ENCODE results near the gene FAM13A. TPM values are rescaled to one million over a fixed set of nuclear protein-coding genes. Genes with fewer than 3 reads are reported as not detected.

Gene FAM13A
- total and polyA plus RNA-seq, 10 of the 15 experiments (the other 5 are each of a cell fraction or from before 2014, with no cell fraction given), result 0.05 to 1.8 (median 0.27) TPM; not detected in 1

DNA sequence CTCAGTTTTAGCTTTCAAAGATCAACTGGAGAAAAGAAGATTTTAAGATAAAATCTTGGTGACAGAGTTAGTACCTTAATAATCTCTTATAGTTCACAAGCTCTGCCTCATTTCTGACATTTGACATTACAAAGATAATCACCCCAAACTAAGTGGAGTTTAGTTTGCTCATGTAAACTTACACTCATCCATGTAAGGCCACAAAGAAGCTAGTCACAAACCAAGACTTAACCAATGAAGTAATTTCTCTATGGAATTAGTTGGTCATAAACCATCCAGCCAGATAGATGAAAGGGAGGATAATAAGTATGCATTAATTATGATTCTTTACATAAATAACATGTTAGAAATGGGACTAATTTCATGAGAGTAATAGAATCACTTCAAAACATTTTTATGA is 159.2 kb downstream of the FAM13A start:
- SMC1A ChIA-PET (ENCODE audit: uncharacterized antibody, unreplicated experiment), result interaction anchor here (0.8 to 1.7 kb wide), 2 partner anchors 10 to 38 kb away, joined by 3 to 5 read pairs; no protein-coding TSS in a partner anchor
- Histone ChIP-seq H2AFZ (ENCODE audit: control insufficient read depth, low read depth, low read length) (no peak overlapping the region), H3K9me3 (replicated peaks; ENCODE audit: control insufficient read depth, insufficient read depth, low read length) (no peaks in the 10 kb centered on the region; the same call in 2 of the 3 replicates), H3K9ac (ENCODE audit: control insufficient read depth, insufficient read depth, low read length) (no peak overlapping the region), H3K4me3 (no peak overlapping the region), H3K4me1 (ENCODE audit: control insufficient read depth, insufficient read depth, low read length) (no peaks in the 10 kb centered on the region), H4K20me1 (ENCODE audit: control insufficient read depth, insufficient read depth) (no peaks in the 10 kb centered on the region), H3K27ac (ENCODE audit: control insufficient read depth, insufficient read depth) (no peak overlapping the region), H3K79me2 (ENCODE audit: control insufficient read depth, insufficient read depth, low read length) (no peaks in the 10 kb centered on the region), H3K27me3 (replicated peaks in 1 of 2; ENCODE audit: control insufficient read depth in 2 of 2, insufficient read depth in 2 of 2, low read length in 1 of 2) (no peaks in the 10 kb centered on the region), H3K4me2 (ENCODE audit: control insufficient read depth, insufficient read depth) (no peak overlapping the region), H3K36me3 (ENCODE audit: control insufficient read depth in 2 of 2, insufficient read depth in 2 of 2, low read length in 1 of 2) (no peaks in the 10 kb centered on the region)
- no TSS peak for BruUV-seq (replicated peaks)
- TF ChIP-seq, protein P1, sequence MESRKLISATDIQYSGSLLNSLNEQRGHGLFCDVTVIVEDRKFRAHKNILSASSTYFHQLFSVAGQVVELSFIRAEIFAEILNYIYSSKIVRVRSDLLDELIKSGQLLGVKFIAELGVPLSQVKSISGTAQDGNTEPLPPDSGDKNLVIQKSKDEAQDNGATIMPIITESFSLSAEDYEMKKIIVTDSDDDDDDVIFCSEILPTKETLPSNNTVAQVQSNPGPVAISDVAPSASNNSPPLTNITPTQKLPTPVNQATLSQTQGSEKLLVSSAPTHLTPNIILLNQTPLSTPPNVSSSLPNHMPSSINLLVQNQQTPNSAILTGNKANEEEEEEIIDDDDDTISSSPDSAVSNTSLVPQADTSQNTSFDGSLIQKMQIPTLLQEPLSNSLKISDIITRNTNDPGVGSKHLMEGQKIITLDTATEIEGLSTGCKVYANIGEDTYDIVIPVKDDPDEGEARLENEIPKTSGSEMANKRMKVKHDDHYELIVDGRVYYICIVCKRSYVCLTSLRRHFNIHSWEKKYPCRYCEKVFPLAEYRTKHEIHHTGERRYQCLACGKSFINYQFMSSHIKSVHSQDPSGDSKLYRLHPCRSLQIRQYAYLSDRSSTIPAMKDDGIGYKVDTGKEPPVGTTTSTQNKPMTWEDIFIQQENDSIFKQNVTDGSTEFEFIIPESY (IDR thresholded peaks at IDR 0.05), result no peak
- TF ChIP-seq, protein P2, sequence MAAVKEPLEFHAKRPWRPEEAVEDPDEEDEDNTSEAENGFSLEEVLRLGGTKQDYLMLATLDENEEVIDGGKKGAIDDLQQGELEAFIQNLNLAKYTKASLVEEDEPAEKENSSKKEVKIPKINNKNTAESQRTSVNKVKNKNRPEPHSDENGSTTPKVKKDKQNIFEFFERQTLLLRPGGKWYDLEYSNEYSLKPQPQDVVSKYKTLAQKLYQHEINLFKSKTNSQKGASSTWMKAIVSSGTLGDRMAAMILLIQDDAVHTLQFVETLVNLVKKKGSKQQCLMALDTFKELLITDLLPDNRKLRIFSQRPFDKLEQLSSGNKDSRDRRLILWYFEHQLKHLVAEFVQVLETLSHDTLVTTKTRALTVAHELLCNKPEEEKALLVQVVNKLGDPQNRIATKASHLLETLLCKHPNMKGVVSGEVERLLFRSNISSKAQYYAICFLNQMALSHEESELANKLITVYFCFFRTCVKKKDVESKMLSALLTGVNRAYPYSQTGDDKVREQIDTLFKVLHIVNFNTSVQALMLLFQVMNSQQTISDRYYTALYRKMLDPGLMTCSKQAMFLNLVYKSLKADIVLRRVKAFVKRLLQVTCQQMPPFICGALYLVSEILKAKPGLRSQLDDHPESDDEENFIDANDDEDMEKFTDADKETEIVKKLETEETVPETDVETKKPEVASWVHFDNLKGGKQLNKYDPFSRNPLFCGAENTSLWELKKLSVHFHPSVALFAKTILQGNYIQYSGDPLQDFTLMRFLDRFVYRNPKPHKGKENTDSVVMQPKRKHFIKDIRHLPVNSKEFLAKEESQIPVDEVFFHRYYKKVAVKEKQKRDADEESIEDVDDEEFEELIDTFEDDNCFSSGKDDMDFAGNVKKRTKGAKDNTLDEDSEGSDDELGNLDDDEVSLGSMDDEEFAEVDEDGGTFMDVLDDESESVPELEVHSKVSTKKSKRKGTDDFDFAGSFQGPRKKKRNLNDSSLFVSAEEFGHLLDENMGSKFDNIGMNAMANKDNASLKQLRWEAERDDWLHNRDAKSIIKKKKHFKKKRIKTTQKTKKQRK (IDR thresholded peaks at IDR 0.05; ENCODE audit: low read depth, low read length), result no peak
- no peak for TF ChIP-seq FOXM1 (IDR thresholded peaks at IDR 0.05; ENCODE audit: low read depth, low read length)
- POLR2A ChIA-PET, result no interaction called here
- intact Hi-C loops (cut with micrococcal nuclease; ENCODE audit: unreplicated experiment) (no loop called here), in situ Hi-C loops (cut with MboI) (no loop called here)
- no peak for ATAC-seq
- RAD21 ChIA-PET (ENCODE audit: unreplicated experiment), result no interaction called here
- DNase-seq (ENCODE audit: low read depth, low spot score), result no peak
- CTCF ChIA-PET, result interaction anchor here (0.5 to 1.3 kb wide), 2 partner anchors 13 to 305 kb away, joined by 3 to 4 read pairs; partner anchors contain the start of gene HERC3
- peak; percentile 7 for FAIRE-seq

Data from GM12878 (cell line).